Astrocyte of the cerebellum (primary cell): ENCODE results near the gene KCNA2.

ENCODE experiments used
- DNase-seq: peaks from one replicate; pipeline ENCODE4 v3.0.0-alpha.2; 2011; ENCODE audit warnings: low read depth
- H3K4me3 ChIP-seq: 2 replicates; pipeline ENCODE4 v1.5.1; 2011; ENCODE audit warnings: mild to moderate bottlenecking, low read depth, low read length, moderate library complexity
- CTCF ChIP-seq: IDR thresholded peaks from 2 replicates; pipeline ENCODE4 v1.5.1; 2012; ENCODE audit warnings: low read length, low read depth, moderate library complexity, mild to moderate bottlenecking; ENCODE audit errors: missing control alignments
- in situ Hi-C: cut with HindIII; loops from 2 replicates; pipeline ENCODE4 v1.10.0; 2017; ENCODE audit warnings: low sequenced_read_pairs

KCNA2 gene

GRCh38 chr1:110565565-110565964 lies 40.6 kb downstream of the KCNA2 start:
- no peak for DNase-seq
- no peak for TF ChIP-seq CTCF
- in situ Hi-C loops: no loop called here
- H3K4me3 ChIP-seq: no peak overlapping the region

- no peak for TF ChIP-seq CTCF
- in situ Hi-C loops: no loop called here
- DNase-seq: no peak
These were observed 43.1 kb downstream of the KCNA2 start for GRCh38 chr1:110563089-110563488.

GRCh38 chr1:110561596-110561995 lies 44.6 kb downstream of the KCNA2 start:
- TF ChIP-seq CTCF: no peak
- no peak overlapping the region for H3K4me3 ChIP-seq
- DNase-seq: no peak
- in situ Hi-C loops: no loop called here

More at GRCh38 chr1:110563089-110563488, 43.1 kb downstream of the KCNA2 start:
- no peak overlapping the region for H3K4me3 ChIP-seq

- DNase-seq: no peak
- in situ Hi-C loops: no loop called here
These were observed 47.0 kb downstream of the KCNA2 start for GRCh38 chr1:110559157-110559556.

GRCh38 chr1:110557481-110557880 lies 48.7 kb downstream of the KCNA2 start:
- in situ Hi-C loops: no loop called here
- no peak for DNase-seq
- no peak for TF ChIP-seq CTCF
- no peak overlapping the region for H3K4me3 ChIP-seq

More at GRCh38 chr1:110559157-110559556, 47.0 kb downstream of the KCNA2 start:
- no peak for TF ChIP-seq CTCF
- no peak overlapping the region for H3K4me3 ChIP-seq

- no peak for TF ChIP-seq CTCF
- DNase-seq: no peak
- H3K4me3 ChIP-seq: no peak overlapping the region
- in situ Hi-C loops: no loop called here
These were observed 49.7 kb downstream of the KCNA2 start for GRCh38 chr1:110556471-110556807.
